HEK293T (cell line): ENCODE results near the gene WAPL.
"Not testable (repeated sequence)": the region's sequence is repeated elsewhere in the genome, so short reads cannot be mapped to it uniquely, and the experiment has no call there.

Experiments used
- ARNT ChIP-seq: fragments of 450-650 bp; IDR thresholded peaks from 2 replicates; pipeline ENCODE4 v1.6.1; 2017; ENCODE audit warnings: mild to moderate bottlenecking
- FOXM1 ChIP-seq: fragments of 450-650 bp; IDR thresholded peaks from 2 replicates; pipeline ENCODE4 v1.6.1; 2017; ENCODE audit warnings: mild to moderate bottlenecking, borderline replicate concordance
- SP1 ChIP-seq: fragments of 450-650 bp; IDR thresholded peaks from 2 replicates; pipeline ENCODE4 v1.6.1; 2017
- SUZ12 ChIP-seq: fragments of 450-650 bp; IDR thresholded peaks from 2 replicates; pipeline ENCODE4 v1.6.1; 2016; ENCODE audit warnings: mild to moderate bottlenecking
- ZNF384 ChIP-seq: fragments of 450-650 bp; IDR thresholded peaks from 2 replicates; pipeline ENCODE4 v1.6.1; 2016

- TF ChIP-seq SP1, SUZ12, ARNT, ZNF384, FOXM1: not testable (repeated sequence)
Observed at GRCh38 chr10:86563338-86563737, 41.7 kb upstream of the WAPL start.
